ENCODE results near the gene DUSP6.

DNA sequence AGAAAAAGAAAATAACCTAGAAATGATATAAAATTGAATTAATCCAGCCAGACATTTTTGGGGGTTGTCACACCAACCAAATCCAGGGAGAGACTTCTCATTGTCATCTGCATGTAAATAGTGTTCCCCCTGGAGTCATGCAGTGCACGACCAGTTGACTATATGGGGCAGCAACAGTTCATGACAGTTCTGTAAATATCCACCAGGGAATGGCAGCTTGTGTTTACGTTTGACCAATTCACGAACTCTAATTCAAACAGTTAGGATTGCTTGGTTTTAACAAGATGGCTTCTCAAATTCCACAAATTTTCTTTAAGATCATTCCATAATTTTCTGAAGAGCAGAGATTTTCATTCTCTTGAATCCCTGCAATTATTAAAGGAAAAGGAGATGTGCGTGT, 43.4 kb upstream of the DUSP6 start:
- TF ChIP-seq, protein P1, sequence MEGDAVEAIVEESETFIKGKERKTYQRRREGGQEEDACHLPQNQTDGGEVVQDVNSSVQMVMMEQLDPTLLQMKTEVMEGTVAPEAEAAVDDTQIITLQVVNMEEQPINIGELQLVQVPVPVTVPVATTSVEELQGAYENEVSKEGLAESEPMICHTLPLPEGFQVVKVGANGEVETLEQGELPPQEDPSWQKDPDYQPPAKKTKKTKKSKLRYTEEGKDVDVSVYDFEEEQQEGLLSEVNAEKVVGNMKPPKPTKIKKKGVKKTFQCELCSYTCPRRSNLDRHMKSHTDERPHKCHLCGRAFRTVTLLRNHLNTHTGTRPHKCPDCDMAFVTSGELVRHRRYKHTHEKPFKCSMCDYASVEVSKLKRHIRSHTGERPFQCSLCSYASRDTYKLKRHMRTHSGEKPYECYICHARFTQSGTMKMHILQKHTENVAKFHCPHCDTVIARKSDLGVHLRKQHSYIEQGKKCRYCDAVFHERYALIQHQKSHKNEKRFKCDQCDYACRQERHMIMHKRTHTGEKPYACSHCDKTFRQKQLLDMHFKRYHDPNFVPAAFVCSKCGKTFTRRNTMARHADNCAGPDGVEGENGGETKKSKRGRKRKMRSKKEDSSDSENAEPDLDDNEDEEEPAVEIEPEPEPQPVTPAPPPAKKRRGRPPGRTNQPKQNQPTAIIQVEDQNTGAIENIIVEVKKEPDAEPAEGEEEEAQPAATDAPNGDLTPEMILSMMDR (IDR thresholded peaks at IDR 0.05; ENCODE audit: low read depth, low read length, missing input control): no peak
- TF ChIP-seq JUND (IDR thresholded peaks at IDR 0.05) (no peak), NR2F2 (IDR thresholded peaks at IDR 0.05) (no peak), TAF1 (conservative IDR thresholded peaks at IDR 0.05) (no peak), FOXA1 (IDR thresholded peaks at IDR 0.05) (no peak), RAD21 (IDR thresholded peaks at IDR 0.05) (no peak), GABPA (IDR thresholded peaks at IDR 0.05 in 1 of 2, conservative IDR thresholded peaks at IDR 0.05 in 1 of 2) (no peak)
- TF ChIP-seq, protein P2, sequence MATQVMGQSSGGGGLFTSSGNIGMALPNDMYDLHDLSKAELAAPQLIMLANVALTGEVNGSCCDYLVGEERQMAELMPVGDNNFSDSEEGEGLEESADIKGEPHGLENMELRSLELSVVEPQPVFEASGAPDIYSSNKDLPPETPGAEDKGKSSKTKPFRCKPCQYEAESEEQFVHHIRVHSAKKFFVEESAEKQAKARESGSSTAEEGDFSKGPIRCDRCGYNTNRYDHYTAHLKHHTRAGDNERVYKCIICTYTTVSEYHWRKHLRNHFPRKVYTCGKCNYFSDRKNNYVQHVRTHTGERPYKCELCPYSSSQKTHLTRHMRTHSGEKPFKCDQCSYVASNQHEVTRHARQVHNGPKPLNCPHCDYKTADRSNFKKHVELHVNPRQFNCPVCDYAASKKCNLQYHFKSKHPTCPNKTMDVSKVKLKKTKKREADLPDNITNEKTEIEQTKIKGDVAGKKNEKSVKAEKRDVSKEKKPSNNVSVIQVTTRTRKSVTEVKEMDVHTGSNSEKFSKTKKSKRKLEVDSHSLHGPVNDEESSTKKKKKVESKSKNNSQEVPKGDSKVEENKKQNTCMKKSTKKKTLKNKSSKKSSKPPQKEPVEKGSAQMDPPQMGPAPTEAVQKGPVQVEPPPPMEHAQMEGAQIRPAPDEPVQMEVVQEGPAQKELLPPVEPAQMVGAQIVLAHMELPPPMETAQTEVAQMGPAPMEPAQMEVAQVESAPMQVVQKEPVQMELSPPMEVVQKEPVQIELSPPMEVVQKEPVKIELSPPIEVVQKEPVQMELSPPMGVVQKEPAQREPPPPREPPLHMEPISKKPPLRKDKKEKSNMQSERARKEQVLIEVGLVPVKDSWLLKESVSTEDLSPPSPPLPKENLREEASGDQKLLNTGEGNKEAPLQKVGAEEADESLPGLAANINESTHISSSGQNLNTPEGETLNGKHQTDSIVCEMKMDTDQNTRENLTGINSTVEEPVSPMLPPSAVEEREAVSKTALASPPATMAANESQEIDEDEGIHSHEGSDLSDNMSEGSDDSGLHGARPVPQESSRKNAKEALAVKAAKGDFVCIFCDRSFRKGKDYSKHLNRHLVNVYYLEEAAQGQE (IDR thresholded peaks at IDR 0.05): no peak
- TF ChIP-seq, protein P3, sequence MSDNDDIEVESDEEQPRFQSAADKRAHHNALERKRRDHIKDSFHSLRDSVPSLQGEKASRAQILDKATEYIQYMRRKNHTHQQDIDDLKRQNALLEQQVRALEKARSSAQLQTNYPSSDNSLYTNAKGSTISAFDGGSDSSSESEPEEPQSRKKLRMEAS (IDR thresholded peaks at IDR 0.05): no peak

All from liver (tissue), 3 donors.